HG03354 (cell line): ENCODE results near the gene SH3RF3.

Source experiments
- ATAC-seq: cut with Tn5 transposase; IDR thresholded peaks from one replicate; pipeline ENCODE4 v1.9.1; 2021; ENCODE audit warnings: mild to moderate bottlenecking; ENCODE audit not compliant: unreplicated experiment, poor library complexity, severe bottlenecking

The SH3RF3 gene

GRCh38 chr2:109337221-109337620 is 208.2 kb downstream of the SH3RF3 start:
- no peak for ATAC-seq

GRCh38 chr2:109339519-109339966 is 210.5 kb downstream of the SH3RF3 start:
- ATAC-seq, result no peak

- ATAC-seq, result no peak
These were observed 211.4 kb downstream of the SH3RF3 start for GRCh38 chr2:109340381-109340780.

GRCh38 chr2:109341355-109342255 is 212.6 kb downstream of the SH3RF3 start:
- no peak for ATAC-seq

- ATAC-seq, result no peak
These were observed 213.3 kb downstream of the SH3RF3 start for GRCh38 chr2:109342256-109342850.

GRCh38 chr2:109342930-109343329 is 213.9 kb downstream of the SH3RF3 start:
- ATAC-seq, result no peak

- no peak for ATAC-seq
These were observed 214.5 kb downstream of the SH3RF3 start for GRCh38 chr2:109343460-109343859.

- ATAC-seq, result no peak
These were observed 215.3 kb downstream of the SH3RF3 start for GRCh38 chr2:109344270-109344805.

GRCh38 chr2:109345091-109345490 is 216.1 kb downstream of the SH3RF3 start:
- ATAC-seq, result no peak

- ATAC-seq, result no peak
These were observed 216.9 kb downstream of the SH3RF3 start for GRCh38 chr2:109345653-109346480.

- no peak for ATAC-seq
These were observed 217.7 kb downstream of the SH3RF3 start for GRCh38 chr2:109346601-109347228.

- no peak for ATAC-seq
These were observed 218.6 kb downstream of the SH3RF3 start for GRCh38 chr2:109347626-109348025.

GRCh38 chr2:109348190-109348589 is 219.2 kb downstream of the SH3RF3 start:
- ATAC-seq, result no peak

- peak; percentile 80 for ATAC-seq
These were observed 219.9 kb downstream of the SH3RF3 start for GRCh38 chr2:109348671-109349502.

- ATAC-seq, result no peak
These were observed 220.8 kb downstream of the SH3RF3 start for GRCh38 chr2:109349503-109350465.

- ATAC-seq, result no peak
These were observed 221.5 kb downstream of the SH3RF3 start for GRCh38 chr2:109350526-109350925.

- no peak for ATAC-seq
These were observed 222.3 kb downstream of the SH3RF3 start for GRCh38 chr2:109351164-109351756.
